ENCODE results near the gene ASB2. TPM values are rescaled to one million over a fixed set of nuclear protein-coding genes. Genes with fewer than 3 reads are reported as not detected.
A peak's percentile ranks its signal among the peaks of the same experiment; 100 is the strongest.

Gene ASB2
- total and polyA plus RNA-seq, 2 of the 13 experiments (the other 11 are each of a cell fraction or from before 2014, with no cell fraction given): 0.82 to 4.1 TPM

DNA sequence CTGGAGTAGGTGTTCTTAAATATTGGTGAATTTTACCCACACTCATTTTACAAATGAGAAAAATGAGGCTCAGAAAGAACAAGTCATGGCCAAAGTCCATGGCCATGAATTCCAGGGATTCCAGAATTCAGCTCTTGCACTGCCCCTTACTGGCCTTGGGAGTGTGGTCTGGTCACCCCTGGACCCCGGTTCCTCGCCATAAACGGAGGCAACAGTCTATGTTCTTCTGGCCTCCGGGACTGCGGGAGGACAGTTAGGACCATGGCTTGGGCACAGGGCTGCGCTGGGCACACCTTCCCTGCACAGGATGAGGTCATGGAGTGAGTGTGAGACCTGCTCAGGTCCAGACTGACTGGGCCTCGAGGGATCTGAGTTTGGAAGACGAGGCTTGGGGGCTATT, 27.6 kb upstream of the ASB2 start (continued):
- TF ChIP-seq, protein P1, sequence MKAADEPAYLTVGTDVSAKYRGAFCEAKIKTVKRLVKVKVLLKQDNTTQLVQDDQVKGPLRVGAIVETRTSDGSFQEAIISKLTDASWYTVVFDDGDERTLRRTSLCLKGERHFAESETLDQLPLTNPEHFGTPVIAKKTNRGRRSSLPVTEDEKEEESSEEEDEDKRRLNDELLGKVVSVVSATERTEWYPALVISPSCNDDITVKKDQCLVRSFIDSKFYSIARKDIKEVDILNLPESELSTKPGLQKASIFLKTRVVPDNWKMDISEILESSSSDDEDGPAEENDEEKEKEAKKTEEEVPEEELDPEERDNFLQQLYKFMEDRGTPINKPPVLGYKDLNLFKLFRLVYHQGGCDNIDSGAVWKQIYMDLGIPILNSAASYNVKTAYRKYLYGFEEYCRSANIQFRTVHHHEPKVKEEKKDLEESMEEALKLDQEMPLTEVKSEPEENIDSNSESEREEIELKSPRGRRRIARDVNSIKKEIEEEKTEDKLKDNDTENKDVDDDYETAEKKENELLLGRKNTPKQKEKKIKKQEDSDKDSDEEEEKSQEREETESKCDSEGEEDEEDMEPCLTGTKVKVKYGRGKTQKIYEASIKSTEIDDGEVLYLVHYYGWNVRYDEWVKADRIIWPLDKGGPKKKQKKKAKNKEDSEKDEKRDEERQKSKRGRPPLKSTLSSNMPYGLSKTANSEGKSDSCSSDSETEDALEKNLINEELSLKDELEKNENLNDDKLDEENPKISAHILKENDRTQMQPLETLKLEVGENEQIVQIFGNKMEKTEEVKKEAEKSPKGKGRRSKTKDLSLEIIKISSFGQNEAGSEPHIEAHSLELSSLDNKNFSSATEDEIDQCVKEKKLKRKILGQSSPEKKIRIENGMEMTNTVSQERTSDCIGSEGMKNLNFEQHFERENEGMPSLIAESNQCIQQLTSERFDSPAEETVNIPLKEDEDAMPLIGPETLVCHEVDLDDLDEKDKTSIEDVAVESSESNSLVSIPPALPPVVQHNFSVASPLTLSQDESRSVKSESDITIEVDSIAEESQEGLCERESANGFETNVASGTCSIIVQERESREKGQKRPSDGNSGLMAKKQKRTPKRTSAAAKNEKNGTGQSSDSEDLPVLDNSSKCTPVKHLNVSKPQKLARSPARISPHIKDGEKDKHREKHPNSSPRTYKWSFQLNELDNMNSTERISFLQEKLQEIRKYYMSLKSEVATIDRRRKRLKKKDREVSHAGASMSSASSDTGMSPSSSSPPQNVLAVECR (CRISPR knock-in tag; IDR thresholded peaks at IDR 0.05; ENCODE audit: borderline replicate concordance): peak; percentile 24; the same call in 1 of the 2 replicates
- TF ChIP-seq, protein P2, sequence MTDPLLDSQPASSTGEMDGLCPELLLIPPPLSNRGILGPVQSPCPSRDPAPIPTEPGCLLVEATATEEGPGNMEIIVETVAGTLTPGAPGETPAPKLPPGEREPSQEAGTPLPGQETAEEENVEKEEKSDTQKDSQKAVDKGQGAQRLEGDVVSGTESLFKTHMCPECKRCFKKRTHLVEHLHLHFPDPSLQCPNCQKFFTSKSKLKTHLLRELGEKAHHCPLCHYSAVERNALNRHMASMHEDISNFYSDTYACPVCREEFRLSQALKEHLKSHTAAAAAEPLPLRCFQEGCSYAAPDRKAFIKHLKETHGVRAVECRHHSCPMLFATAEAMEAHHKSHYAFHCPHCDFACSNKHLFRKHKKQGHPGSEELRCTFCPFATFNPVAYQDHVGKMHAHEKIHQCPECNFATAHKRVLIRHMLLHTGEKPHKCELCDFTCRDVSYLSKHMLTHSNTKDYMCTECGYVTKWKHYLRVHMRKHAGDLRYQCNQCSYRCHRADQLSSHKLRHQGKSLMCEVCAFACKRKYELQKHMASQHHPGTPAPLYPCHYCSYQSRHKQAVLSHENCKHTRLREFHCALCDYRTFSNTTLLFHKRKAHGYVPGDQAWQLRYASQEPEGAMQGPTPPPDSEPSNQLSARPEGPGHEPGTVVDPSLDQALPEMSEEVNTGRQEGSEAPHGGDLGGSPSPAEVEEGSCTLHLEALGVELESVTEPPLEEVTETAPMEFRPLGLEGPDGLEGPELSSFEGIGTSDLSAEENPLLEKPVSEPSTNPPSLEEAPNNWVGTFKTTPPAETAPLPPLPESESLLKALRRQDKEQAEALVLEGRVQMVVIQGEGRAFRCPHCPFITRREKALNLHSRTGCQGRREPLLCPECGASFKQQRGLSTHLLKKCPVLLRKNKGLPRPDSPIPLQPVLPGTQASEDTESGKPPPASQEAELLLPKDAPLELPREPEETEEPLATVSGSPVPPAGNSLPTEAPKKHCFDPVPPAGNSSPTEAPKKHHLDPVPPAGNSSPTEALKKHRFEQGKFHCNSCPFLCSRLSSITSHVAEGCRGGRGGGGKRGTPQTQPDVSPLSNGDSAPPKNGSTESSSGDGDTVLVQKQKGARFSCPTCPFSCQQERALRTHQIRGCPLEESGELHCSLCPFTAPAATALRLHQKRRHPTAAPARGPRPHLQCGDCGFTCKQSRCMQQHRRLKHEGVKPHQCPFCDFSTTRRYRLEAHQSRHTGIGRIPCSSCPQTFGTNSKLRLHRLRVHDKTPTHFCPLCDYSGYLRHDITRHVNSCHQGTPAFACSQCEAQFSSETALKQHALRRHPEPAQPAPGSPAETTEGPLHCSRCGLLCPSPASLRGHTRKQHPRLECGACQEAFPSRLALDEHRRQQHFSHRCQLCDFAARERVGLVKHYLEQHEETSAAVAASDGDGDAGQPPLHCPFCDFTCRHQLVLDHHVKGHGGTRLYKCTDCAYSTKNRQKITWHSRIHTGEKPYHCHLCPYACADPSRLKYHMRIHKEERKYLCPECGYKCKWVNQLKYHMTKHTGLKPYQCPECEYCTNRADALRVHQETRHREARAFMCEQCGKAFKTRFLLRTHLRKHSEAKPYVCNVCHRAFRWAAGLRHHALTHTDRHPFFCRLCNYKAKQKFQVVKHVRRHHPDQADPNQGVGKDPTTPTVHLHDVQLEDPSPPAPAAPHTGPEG (CRISPR knock-in tag; IDR thresholded peaks at IDR 0.05): peak; percentile 40; the same call in 1 of the 2 replicates
- TF ChIP-seq RBM22 (optimal IDR thresholded peaks at IDR 0.05; ENCODE audit: low read length) (no peak), YY1 (IDR thresholded peaks at IDR 0.05; ENCODE audit: insufficient read depth, insufficient replicate concordance, low read depth, low read length) (peak; percentile 12), PHF21A (CRISPR knock-in tag; IDR thresholded peaks at IDR 0.05) (peak; percentile 63; the same call in 1 of the 2 replicates), DNMT1 (CRISPR knock-in tag; IDR thresholded peaks at IDR 0.05) (0 out of 2 replicates have a peak, but pooled peaks have one; percentile 39), DPF2 (CRISPR knock-in tag; IDR thresholded peaks at IDR 0.05; ENCODE audit: borderline replicate concordance, low read depth) (peak; percentile 75; the same call in 1 of the 2 replicates), ZNF274 (CRISPR knock-in tag; IDR thresholded peaks at IDR 0.05) (0 out of 2 replicates have a peak, but pooled peaks have one; percentile 41), KDM6A (CRISPR knock-in tag; IDR thresholded peaks at IDR 0.05; ENCODE audit: low read depth) (0 out of 2 replicates have a peak, but pooled peaks have one; percentile 42), LCORL (IDR thresholded peaks at IDR 0.05) (no peak), LCORL (CRISPR knock-in tag; IDR thresholded peaks at IDR 0.05) (peak; percentile 87), NCOR1 (IDR thresholded peaks at IDR 0.05; ENCODE audit: borderline replicate concordance, low read length) (peak; percentile 27; the same call in 1 of the 2 replicates), ZNF549 (CRISPR knock-in tag; IDR thresholded peaks at IDR 0.05) (no peak)
- TF ChIP-seq, protein P3, sequence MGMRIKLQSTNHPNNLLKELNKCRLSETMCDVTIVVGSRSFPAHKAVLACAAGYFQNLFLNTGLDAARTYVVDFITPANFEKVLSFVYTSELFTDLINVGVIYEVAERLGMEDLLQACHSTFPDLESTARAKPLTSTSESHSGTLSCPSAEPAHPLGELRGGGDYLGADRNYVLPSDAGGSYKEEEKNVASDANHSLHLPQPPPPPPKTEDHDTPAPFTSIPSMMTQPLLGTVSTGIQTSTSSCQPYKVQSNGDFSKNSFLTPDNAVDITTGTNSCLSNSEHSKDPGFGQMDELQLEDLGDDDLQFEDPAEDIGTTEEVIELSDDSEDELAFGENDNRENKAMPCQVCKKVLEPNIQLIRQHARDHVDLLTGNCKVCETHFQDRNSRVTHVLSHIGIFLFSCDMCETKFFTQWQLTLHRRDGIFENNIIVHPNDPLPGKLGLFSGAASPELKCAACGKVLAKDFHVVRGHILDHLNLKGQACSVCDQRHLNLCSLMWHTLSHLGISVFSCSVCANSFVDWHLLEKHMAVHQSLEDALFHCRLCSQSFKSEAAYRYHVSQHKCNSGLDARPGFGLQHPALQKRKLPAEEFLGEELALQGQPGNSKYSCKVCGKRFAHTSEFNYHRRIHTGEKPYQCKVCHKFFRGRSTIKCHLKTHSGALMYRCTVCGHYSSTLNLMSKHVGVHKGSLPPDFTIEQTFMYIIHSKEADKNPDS (CRISPR knock-in tag; IDR thresholded peaks at IDR 0.05): no peak
